ENCODE results near the gene CFAP74. TPM values are rescaled to one million over a fixed set of nuclear protein-coding genes. Genes with fewer than 3 reads are reported as not detected.
A peak's percentile ranks its signal among the peaks of the same experiment; 100 is the strongest.

Gene CFAP74
- total RNA-seq, 2 donors from 2014 or later, result under 0.01 TPM; not detected in 1

DNA sequence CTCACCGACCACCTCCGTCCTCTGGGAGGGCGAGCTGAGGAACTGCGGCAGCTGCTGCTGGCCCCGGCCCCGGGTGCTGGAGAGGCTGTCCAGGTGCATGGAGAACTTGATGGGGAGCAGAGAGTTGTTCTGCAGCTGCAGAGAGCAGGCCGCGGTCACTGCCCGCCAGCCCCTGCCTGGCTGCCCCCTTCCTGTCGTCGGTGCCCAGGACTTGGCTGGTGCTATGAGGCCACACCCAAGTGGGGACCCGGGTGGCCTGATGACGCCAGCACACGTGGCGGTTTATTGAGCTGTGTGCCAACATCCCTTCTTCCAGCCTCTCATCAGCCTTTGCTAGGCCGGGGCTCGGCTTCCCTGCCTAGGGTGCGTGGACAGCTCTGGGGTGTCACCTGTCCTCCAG, 79.2 kb downstream of the CFAP74 start:
- intact Hi-C loops (cut with DNase I), result no loop called here
- Histone ChIP-seq H3K36me3 (replicated peaks in 1 of 2; ENCODE audit: insufficient read depth in 1 of 2, low read depth in 2 of 2) (no peaks in the 10 kb centered on the region), H3K4me1 (peaks cover 20% of the 10 kb centered on the region)

DNA sequence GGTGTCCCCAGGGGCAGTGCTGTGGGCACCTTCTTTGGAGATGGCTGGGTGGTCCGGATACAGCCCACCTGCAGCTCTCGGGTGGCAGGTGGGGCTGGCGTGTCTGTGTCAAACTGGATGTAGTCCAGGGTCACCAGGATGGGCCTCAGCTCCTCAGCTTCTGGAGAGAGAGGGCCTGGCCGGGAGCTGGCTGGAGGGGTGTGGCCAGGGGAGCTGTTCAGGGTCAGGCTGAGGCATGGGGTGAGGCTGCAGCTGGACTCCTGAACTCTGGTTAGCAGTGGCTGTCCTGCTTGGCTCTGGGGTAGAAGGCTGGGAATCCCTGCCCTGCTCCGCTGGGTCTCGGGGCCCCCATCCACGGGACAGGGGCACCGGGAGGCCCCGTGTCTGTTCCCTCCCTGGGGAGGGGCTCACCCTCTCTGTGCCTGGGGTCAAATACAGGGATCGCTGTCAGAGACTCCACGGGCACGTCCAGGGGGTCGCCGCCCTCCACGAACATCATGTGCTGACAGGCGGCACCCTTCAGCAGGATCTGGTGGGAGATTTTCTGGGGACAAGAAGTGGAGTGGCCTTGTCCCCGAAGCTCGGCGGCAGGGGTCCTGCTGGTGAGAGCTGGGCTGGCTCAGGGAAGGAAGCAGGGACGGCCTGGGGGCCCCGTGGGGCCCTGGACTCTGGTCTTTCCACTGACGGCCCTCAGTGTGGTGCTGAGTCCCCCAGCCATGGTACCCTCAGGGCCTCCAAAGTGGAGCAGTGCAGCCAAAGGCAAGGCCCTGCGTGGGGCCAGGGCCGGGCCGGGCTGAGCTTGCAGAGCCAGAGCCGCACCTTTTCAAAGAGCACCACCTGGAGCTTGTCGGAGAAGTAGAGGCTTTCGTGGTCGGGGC, 80.4 kb downstream of the CFAP74 start:
- no peaks in the 10 kb centered on the region for H3K27me3 ChIP-seq
- H3K9me3 ChIP-seq, result no peaks in the 10 kb centered on the region
- no peaks in the 10 kb centered on the region for H3K36me3 ChIP-seq (replicated peaks in 1 of 2; ENCODE audit: insufficient read depth in 1 of 2, low read depth in 2 of 2)
- TF ChIP-seq, protein P1, sequence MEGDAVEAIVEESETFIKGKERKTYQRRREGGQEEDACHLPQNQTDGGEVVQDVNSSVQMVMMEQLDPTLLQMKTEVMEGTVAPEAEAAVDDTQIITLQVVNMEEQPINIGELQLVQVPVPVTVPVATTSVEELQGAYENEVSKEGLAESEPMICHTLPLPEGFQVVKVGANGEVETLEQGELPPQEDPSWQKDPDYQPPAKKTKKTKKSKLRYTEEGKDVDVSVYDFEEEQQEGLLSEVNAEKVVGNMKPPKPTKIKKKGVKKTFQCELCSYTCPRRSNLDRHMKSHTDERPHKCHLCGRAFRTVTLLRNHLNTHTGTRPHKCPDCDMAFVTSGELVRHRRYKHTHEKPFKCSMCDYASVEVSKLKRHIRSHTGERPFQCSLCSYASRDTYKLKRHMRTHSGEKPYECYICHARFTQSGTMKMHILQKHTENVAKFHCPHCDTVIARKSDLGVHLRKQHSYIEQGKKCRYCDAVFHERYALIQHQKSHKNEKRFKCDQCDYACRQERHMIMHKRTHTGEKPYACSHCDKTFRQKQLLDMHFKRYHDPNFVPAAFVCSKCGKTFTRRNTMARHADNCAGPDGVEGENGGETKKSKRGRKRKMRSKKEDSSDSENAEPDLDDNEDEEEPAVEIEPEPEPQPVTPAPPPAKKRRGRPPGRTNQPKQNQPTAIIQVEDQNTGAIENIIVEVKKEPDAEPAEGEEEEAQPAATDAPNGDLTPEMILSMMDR (IDR thresholded peaks at IDR 0.05), result no peak
- TF ChIP-seq POLR2A (IDR thresholded peaks at IDR 0.05), result no peak
- no peak overlapping the region for H3K27ac ChIP-seq
- intact Hi-C loops (cut with DNase I), result no loop called here
- no peak overlapping the region for H3K4me3 ChIP-seq
- WGBS, 2 donors, result 74 to 88% methylated on average over 10 to 26 of the region's 29 CpGs
- H3K4me1 ChIP-seq, result peaks cover 19% of the 10 kb centered on the region
- DNase-seq (peak in 1 of 4 donors; percentile 25), ATAC-seq (no peak)

More for the DNA sequence above, 79.2 kb downstream of the CFAP74 start:
- H3K4me3 ChIP-seq, result no peak overlapping the region
- no peak for ATAC-seq
- H3K27ac ChIP-seq, result no peak overlapping the region
- no peaks in the 10 kb centered on the region for H3K27me3 ChIP-seq
- no peak for TF ChIP-seq POLR2A (IDR thresholded peaks at IDR 0.05)
- TF ChIP-seq, protein P1 (IDR thresholded peaks at IDR 0.05), result no peak
- no peaks in the 10 kb centered on the region for H3K9me3 ChIP-seq
- 43% methylated on average over 15 of the region's 18 CpGs; no CpG with 5 or more reads in 1 of the 2 donors for WGBS, 2 donors
- peak in 1 of 4 donors; percentile 13 for DNase-seq

DNA sequence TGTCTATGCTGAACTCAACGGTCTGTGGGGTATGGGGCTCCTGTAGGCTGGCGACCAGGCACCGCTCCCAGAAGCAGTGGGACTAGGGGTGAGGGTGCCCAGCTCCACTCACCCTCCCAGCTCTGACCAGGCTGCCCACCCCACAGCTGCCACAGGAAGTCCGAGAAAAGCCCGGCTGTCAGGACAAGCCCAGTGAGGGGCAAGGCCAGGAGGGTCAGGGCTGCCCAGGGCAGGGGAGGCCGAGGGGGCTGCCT, 81.0 kb downstream of the CFAP74 start:
- intact Hi-C loops (cut with DNase I), result no loop called here

DNA sequence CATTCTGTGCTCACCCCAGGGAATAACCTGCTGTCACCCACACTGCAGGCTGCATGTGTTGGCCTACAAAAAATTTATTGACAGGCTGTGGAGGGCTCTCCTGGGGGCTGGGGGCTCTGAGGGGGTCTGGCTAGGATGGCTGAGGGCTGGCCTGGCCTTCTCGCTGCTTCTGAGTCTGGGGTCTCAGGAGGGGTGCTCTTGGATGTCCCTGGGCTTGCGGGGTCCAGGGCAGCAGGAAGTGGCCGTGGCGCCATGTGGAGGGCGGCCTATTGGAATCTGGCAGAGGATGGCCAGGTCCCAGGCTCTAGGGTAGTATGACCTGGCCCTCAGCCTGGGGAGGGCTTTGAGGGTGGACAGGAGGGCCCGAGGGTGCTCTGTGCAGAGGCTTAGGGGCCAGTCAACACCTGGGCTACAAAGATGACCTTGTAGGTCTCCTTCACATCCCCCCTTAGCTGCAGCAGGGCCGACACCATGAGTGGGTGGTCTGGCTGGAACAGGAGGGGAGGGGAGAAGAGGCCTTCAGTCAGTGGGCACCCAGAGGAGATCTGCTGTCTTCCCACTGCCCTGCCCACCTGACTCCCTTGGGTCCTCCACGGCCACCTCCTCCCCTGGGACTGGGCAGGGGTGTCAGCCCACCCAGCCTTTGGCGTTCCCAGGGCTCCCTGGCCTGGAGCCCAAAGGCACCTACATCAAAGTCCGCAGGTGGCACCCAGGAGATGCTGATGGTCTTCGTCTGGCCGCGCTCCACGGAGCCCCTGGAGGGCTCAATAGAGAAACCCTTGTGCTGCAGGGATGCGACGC, 81.5 kb downstream of the CFAP74 start:
- peaks cover 24% of the 10 kb centered on the region for H3K4me1 ChIP-seq
- ATAC-seq (no peak), DNase-seq (no peak)
- TF ChIP-seq POLR2A (IDR thresholded peaks at IDR 0.05), result no peak
- TF ChIP-seq, protein P1 (IDR thresholded peaks at IDR 0.05), result no peak
- intact Hi-C loops (cut with DNase I), result no loop called here
- H3K9me3 ChIP-seq, result no peaks in the 10 kb centered on the region
- no peak overlapping the region for H3K4me3 ChIP-seq
- 84 to 88% methylated on average over 2 to 16 of the region's 16 CpGs for WGBS, 2 donors
- no peaks in the 10 kb centered on the region for H3K36me3 ChIP-seq (replicated peaks in 1 of 2; ENCODE audit: insufficient read depth in 1 of 2, low read depth in 2 of 2)
- no peak overlapping the region for H3K27ac ChIP-seq
- no peaks in the 10 kb centered on the region for H3K27me3 ChIP-seq

More for the DNA sequence above, 81.0 kb downstream of the CFAP74 start:
- Histone ChIP-seq H3K27ac (no peak overlapping the region), H3K4me1 (peaks cover 19% of the 10 kb centered on the region), H3K4me3 (no peak overlapping the region), H3K9me3 (no peaks in the 10 kb centered on the region), H3K27me3 (no peaks in the 10 kb centered on the region), H3K36me3 (replicated peaks in 1 of 2; ENCODE audit: insufficient read depth in 1 of 2, low read depth in 2 of 2) (no peaks in the 10 kb centered on the region)
- 77% methylated on average over 6 of the region's 6 CpGs; no CpG with 5 or more reads in 1 of the 2 donors for WGBS, 2 donors
- ATAC-seq, result no peak
- no peak for DNase-seq
- no peak for TF ChIP-seq POLR2A (IDR thresholded peaks at IDR 0.05)
- TF ChIP-seq, protein P1 (IDR thresholded peaks at IDR 0.05), result no peak
